ENCODE data around the gene ARID1B.
"Not testable (repeated sequence)": the region's sequence is repeated elsewhere in the genome, so short reads cannot be mapped to it uniquely, and the experiment has no call there.

Gene ARID1B

GRCh38 chr6:157147054-157148026, 370.2 kb downstream of the ARID1B start:
- not testable (repeated sequence) for DNase-seq

- no peak for DNase-seq
These were observed 371.5 kb downstream of the ARID1B start for GRCh38 chr6:157148391-157149323.

DNA sequence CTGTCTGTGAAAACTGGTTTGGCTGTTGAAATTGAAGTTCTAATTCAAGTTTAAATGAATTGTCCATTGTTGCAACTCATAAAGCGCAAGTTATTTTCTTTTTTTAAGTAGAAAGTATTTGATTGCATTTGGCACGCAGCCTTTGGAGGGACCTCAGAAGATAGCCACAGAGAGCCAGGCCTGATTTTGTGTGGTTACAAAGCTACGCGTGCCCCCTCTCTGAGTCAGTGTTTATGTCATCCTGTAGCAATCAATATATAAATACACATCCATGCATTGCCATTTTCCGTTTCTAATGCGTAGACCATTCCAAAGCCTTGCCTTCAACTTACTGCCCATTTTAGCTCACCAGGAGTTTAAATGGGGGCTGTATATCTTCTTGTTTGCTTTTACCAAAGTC, 372.9 kb downstream of the ARID1B start:
- no peak for DNase-seq

DNA sequence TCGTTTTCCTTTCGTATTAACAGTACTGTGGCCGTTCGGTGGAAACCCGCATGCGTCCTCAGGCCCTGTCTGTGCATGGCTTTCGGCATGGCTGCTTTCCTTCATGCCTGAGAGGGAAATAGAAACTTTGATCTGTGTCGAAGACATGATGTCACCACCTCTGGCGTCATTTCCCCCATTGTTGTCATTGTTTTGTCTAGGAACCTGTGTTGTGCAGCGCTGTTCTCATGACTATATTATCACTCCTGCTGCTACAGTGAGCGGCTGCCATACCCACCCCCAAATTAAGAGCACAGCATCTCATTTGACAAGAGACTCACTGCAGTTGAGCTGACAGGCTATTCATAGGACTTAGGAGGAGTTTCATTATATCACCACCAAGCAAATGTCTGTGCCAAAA, 373.9 kb downstream of the ARID1B start:
- DNase-seq, result no peak

- no peak for DNase-seq
These were observed 374.8 kb downstream of the ARID1B start for GRCh38 chr6:157151989-157152388.

DNA sequence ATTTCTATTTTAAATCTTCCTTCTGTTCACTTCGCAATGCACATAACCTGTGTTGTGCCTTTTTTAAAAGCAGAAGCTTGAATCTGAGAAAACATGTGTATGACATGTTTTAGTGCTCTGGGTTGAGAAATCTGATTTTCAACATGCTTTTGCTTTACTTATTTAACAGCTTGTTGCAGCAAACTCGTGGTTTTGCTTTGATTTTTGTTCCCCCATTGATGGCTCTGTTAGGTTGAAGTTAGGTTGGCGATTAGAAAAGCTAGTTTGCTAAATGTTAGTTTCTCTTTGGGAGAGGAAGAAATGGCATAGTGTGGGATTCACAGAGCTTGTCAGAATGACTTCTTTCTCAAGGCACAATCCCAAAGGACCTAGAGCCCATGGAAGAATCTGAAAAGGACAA, 375.4 kb downstream of the ARID1B start:
- DNase-seq, result no peak

- DNase-seq, result no peak
These were observed 378.6 kb downstream of the ARID1B start for GRCh38 chr6:157155804-157156203.

DNA sequence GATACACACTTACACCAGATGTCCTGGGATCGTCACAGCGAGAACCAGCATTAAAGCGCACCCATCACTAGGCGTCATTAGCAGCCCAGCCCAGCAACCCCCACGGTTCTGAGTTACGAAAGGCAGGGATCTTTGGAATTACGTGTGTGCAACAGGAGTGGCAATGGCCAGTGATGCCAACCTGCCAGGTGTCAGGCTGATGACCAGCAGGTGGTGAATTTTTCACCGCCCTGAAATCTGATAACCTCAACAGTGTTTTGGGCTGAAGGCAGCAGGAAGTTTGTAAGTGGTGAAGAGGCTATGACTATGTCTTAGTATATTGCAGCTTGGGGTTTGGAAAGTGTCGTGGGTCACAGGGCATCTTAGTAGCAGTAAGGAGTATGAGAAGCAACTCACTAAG, 380.1 kb downstream of the ARID1B start:
- no peak for DNase-seq

GRCh38 chr6:157158456-157158855, 381.3 kb downstream of the ARID1B start:
- no peak for DNase-seq

DNA sequence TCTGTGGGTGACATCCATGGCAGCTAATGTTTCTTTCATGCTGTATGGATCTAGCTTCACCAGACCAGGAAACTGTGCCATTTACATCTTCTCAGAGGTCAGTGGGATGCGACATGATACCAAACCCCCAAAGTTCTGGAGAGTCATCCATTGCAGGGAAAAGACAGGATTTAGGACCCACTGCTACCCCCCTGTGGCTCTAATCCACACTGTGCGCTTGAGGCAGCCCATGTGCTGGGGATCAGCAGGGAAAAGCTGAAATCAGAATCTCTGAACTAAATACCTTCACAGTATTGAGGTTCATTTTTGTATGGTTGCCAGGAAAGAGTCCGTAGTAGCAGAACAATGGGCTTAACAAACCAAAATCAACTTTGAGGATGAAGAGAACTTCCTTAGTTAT, 381.7 kb downstream of the ARID1B start:
- DNase-seq, result no peak

DNA sequence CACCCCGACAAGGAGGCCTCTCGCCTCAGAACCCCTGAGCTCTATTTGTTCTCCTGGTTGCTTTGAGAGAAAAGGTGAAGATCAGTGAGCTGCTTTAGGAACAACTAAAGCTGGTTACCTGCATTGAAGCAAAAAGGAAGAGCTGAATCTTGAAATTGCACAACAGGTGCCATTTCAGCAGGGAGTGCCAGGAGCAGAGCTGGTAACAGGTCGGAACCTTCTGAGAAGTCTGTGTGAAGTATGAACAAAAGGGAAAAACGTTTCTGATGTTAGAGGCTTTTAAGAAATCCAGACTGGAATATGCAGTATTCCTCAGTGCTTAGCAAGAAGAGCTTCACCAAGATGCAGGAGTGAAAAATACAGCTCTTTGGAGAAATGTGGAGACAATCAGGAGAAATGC, 382.2 kb downstream of the ARID1B start:
- no peak for DNase-seq

DNA sequence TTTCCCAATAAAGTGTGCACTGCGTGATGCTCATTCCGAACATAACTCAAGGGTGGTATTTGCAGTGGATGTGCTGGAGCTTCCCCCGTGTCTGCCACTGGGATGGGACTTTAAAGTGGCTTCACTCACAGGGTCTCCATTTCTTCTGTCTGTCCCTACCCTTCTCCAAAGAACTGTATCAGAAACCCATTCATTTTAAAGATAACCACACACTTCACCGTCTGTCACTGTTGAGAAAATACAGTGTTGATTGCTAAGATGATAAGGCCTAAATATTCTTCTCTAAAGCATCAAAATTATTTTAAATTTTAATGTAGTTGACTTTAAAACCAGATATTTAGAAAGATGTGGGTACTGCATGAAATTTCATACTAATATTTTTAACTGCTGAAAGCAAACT, 384.7 kb downstream of the ARID1B start:
- DNase-seq, result no peak

GRCh38 chr6:157162766-157163433, 385.7 kb downstream of the ARID1B start:
- DNase-seq, result no peak

DNA sequence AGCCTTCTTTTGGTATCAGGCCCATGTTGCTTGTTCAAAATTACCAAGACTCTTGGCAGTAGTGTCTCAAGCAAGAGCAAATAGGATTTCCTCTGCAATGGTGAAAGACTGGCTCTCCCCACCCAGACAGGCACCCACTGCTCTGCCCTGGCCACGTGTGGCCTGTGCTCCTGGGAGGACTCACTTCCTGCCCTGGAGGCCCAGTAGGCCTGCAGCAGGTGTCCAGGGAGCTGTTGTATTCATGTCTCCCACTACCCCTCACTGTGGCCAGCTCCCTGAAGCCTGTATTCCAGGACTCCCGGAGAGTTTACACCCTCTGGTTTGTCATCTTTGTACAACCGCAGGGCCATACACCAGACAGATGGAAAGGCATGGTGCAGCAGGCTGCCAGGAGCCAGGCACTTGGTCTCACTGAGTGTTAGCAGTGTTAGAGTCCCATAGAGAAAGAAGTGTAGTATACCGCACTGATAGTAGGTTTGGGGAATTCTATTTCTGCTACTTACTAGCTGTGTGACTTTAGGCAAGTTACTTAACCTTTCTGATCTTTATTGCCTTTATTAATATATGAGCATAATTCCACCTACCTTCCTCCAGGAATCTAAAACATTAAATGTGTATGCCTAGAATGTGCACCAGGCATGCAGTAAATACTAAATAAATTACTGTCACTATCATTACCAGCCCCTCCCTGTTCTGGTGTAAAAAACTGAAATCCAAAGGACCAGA, 386.4 kb downstream of the ARID1B start:
- DNase-seq, result no peak

GRCh38 chr6:157164972-157165371, 387.8 kb downstream of the ARID1B start:
- no peak for DNase-seq

- DNase-seq, result no peak
These were observed 389.6 kb downstream of the ARID1B start for GRCh38 chr6:157166784-157167183.

DNA sequence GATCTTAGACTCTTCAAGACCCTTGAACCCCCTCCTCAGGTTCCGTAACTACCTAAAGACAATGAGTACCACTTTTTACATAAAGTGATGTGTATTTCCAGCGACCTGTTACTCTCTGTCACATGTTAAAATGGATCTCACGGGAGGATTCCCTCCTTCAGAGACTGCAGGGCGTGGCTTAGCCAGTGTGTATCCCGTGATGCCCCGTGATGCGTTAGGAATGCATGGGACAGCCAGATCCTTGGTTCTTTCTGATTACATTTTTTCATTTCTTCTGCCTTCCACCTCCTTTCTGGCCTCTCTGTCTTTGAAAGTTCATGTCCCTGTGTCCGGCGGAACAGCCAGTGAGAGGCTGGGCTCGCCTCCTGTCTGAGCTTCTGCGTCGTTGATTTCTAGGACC, 390.7 kb downstream of the ARID1B start:
- DNase-seq, result no peak

DNA sequence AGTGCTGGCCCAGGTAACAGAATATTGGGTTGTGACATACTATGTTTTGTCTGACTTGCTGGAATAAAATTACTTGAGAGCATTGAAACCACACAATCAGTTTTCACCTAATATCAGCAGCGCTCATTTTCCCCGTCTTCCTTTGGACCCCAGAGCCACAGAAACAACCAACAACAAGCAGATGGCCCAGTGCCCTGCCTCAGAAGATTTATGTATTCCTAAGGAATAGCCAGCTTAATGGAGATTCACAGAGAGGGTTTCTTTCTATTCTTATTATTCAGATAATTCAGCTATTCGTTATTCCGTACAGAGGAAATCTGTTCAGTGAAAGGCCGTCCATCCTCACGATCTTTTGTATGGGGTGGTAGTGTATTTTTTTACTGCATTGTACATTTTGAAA, 391.3 kb downstream of the ARID1B start:
- DNase-seq, result no peak

DNA sequence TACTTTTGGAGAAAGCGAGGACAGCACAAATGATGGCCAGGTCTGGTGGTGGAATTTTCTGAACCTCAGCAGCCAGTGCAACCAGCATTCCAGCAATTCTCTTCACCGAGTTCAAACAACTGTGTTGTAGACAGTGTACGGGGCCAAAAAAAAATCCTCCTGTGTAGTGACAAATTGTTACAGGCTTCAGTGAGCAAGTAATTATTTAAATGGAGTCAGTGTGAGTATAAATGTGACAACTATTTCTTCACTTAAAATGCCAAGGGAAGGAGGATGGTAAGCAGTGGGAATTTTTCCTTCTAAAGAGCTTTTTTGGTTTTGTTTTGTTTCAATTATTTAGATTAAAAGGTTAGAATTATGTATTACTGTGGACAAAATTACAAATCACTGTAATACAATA, 392.0 kb downstream of the ARID1B start:
- DNase-seq, result no peak

- no peak for DNase-seq
These were observed 392.5 kb downstream of the ARID1B start for GRCh38 chr6:157169656-157170055.

GRCh38 chr6:157170535-157170934, 393.4 kb downstream of the ARID1B start:
- no peak for DNase-seq

DNA sequence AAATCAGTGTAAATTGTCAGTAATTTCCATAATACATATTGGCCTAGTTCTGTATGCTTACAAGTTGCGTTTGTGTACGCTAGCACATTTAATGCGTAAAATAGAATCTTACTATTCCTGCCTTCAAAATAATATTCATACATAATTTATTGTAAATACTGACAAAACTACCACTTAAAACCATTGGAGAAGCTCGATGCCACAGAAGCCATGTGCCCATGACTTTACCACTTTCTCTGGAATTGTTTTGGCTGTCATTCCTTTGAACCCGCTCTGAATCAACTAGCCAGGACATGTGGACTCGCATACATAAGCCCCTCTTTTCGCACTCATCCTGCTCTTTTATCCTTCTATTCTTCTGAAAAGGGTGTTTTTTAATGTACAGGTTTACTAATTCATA, 394.6 kb downstream of the ARID1B start:
- DNase-seq, result no peak
